Activated CD8-positive, alpha-beta memory T cell treated with anti-CD3 and anti-CD28 coated beads, Interleukin-2, amount 10 ng/mL, durations not matched to agents 7 days and 5 days (primary cell): ENCODE measurements around the gene MAPK13. TPM values are rescaled to one million over a fixed set of nuclear protein-coding genes. Genes with fewer than 3 reads are reported as not detected.

ENCODE experiments used
- ATAC-seq: fragments of 150-1000 bp; cut with Tn5 transposase; one replicate; pipeline ENCODE4 v1.10.0; 2021; ENCODE audit warnings: moderate library complexity
- CTCF ChIA-PET: fragments of 350-600 bp; sonication (Branson Sonifier 250); formaldehyde crosslinking; loops from one replicate; lab custom pipeline; 2021; ENCODE audit warnings: antibody characterized with exemption; lab: Charles Lee
- DNase-seq: peaks from one replicate; pipeline ENCODE4 v3.0.0-alpha.2; 2020
- H3K27ac Mint-ChIP-seq: one replicate; pipeline ENCODE4 v1.8.0; 2021; ENCODE audit warnings: mild to moderate bottlenecking, mixed read lengths
- H3K27me3 Mint-ChIP-seq: one replicate; pipeline ENCODE4 v1.8.0; 2021; ENCODE audit warnings: mixed read lengths
- H3K36me3 Mint-ChIP-seq: one replicate; pipeline ENCODE4 v1.8.0; 2021; ENCODE audit warnings: mild to moderate bottlenecking, mixed read lengths
- H3K4me1 Mint-ChIP-seq: one replicate; pipeline ENCODE4 v1.8.0; 2021; ENCODE audit warnings: mixed read lengths
- H3K4me3 Mint-ChIP-seq: one replicate; pipeline ENCODE4 v1.8.0; 2021; ENCODE audit warnings: mild to moderate bottlenecking, moderate library complexity, mixed read lengths
- H3K9me3 Mint-ChIP-seq: one replicate; pipeline ENCODE4 v1.8.0; 2022; ENCODE audit warnings: low read depth, mixed read lengths
- total RNA-seq, 2 experiments: library from RNA; stranded (reverse); gene quantifications; one replicate each; pipeline ENCODE4 v1.2.3, GENCODE V29; 2021

Gene MAPK13
- total RNA-seq, 2 experiments from 2014 or later, result 33.9 to 35.6 TPM

DNA sequence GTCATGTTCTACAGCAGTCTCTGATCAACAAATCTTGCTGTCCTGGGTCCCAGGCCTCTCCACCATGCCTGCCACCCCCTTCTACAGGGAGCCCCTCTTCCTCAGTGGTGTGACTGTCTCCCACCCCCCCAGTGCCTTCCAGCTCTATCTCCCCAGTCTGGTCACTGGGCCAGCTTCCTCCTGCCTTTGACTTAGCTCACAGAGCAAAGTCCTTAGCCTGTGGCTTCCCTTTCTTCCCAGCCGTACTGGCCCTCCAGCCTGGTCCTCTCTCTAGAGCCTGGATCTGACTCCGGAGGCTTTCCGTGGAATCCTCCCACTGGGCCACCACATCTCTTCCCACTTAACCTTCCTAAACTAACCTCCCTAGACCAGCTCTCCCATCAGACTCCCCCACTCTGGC lies 17.0 kb downstream of the MAPK13 start:
- Mint-ChIP-seq H3K27me3 (no peaks in the 10 kb centered on the region), H3K4me3 (no peak overlapping the region), H3K27ac (no peak overlapping the region), H3K4me1 (peaks cover 24% of the 10 kb centered on the region), H3K9me3 (peaks cover 6% of the 10 kb centered on the region), H3K36me3 (peaks cover 11% of the 10 kb centered on the region)
- no peak for ATAC-seq
- no peak for DNase-seq
- CTCF ChIA-PET, result no interaction called here

GRCh38 chr6:36149476-36149875 lies 19.2 kb downstream of the MAPK13 start:
- Mint-ChIP-seq H3K4me3 (no peak overlapping the region), H3K36me3 (peaks cover 14% of the 10 kb centered on the region), H3K27ac (no peak overlapping the region), H3K27me3 (no peaks in the 10 kb centered on the region), H3K9me3 (peaks cover 7% of the 10 kb centered on the region), H3K4me1 (peaks cover 23% of the 10 kb centered on the region)
- ATAC-seq (no peak), DNase-seq (no peak)
- CTCF ChIA-PET, result interaction anchor here (1.1 kb wide), 1 partner anchor 10 kb away, joined by 4 read pairs; no protein-coding TSS in a partner anchor

- no peak for DNase-seq
- Mint-ChIP-seq H3K9me3 (peaks cover 11% of the 10 kb centered on the region), H3K4me3 (no peak overlapping the region), H3K36me3 (peaks cover 17% of the 10 kb centered on the region), H3K27ac (no peak overlapping the region), H3K27me3 (no peaks in the 10 kb centered on the region), H3K4me1 (peaks cover 23% of the 10 kb centered on the region)
- CTCF ChIA-PET, result interaction anchor here (0.5 to 1.1 kb wide), 3 partner anchors 11 to 636 kb away, joined by 3 to 5 read pairs (median 4); no protein-coding TSS in a partner anchor
- no peak for ATAC-seq
These were observed 20.0 kb downstream of the MAPK13 start for GRCh38 chr6:36150283-36150682.

- Mint-ChIP-seq H3K4me1 (peaks cover 13% of the 10 kb centered on the region), H3K9me3 (peaks cover 17% of the 10 kb centered on the region), H3K27me3 (no peaks in the 10 kb centered on the region), H3K27ac (no peak overlapping the region), H3K36me3 (peaks cover 23% of the 10 kb centered on the region), H3K4me3 (no peak overlapping the region)
- CTCF ChIA-PET, result no interaction called here
- DNase-seq (no peak), ATAC-seq (no peak)
These were observed 24.0 kb downstream of the MAPK13 start for GRCh38 chr6:36154286-36154685.

GRCh38 chr6:36155662-36156061 lies 25.3 kb downstream of the MAPK13 start:
- no peak overlapping the region for H3K27ac Mint-ChIP-seq
- ATAC-seq, result no peak
- CTCF ChIA-PET, result interaction anchor here (1.2 kb wide), 1 partner anchor 62 kb away, joined by 3 read pairs; no protein-coding TSS in a partner anchor
- H3K9me3 Mint-ChIP-seq, result peaks cover 20% of the 10 kb centered on the region
- H3K4me3 Mint-ChIP-seq, result no peak overlapping the region
- no peaks in the 10 kb centered on the region for H3K27me3 Mint-ChIP-seq
- H3K4me1 Mint-ChIP-seq, result peaks cover 3% of the 10 kb centered on the region
- DNase-seq, result no peak
- H3K36me3 Mint-ChIP-seq, result peaks cover 27% of the 10 kb centered on the region

GRCh38 chr6:36160147-36160760 lies 29.9 kb downstream of the MAPK13 start:
- H3K27ac Mint-ChIP-seq, result no peak overlapping the region
- CTCF ChIA-PET, result no interaction called here
- DNase-seq (no peak), ATAC-seq (no peak)
- H3K4me1 Mint-ChIP-seq, result no peaks in the 10 kb centered on the region
- H3K27me3 Mint-ChIP-seq, result no peaks in the 10 kb centered on the region
- peaks cover 20% of the 10 kb centered on the region for H3K36me3 Mint-ChIP-seq
- H3K4me3 Mint-ChIP-seq, result no peak overlapping the region
- H3K9me3 Mint-ChIP-seq, result peaks cover 14% of the 10 kb centered on the region

DNA sequence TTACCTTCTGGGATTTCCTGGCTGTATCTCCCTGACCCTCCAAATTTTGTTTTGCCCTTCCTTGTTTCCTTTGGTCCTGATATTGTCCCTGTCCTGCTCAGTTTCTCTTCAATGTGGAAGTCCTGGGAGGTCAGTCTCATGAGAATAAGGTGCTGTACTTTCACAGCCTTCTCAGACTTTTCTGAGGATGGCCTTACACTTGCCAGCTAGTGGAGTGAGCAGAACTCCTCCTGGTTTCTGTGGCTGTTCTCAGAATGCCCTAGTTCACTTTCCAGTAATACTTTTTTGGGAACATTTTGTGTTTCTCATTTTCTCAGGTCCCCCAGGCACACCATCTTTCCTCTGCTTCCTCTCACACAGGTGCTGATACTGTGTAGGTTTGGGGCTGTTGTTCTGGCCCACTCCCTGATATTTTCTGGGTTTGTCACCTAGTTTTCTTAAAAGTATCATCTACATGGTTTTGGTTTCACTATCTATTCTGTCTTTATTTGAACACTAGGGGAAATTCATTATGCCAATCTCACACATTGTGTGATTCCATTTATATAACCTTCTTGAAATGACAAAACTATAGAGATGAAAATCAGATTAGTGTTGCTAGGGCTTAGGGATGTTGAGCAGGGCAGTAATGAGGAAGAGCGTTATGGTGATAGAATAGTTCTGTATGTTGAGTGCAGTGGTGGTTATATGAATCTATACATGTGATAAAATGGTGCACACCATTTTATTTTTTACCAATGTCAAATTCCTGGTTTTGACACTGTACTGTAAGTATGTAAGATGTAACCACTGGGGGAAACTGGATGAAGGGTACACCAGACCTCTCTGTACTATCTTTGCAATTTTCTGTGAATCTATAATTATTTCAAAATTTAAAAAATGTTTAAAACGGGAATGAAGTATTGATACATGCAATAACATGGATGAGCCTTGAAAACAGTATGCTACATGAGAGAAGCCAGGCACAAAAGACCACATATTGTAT lies 39.0 kb downstream of the MAPK13 start:
- ATAC-seq, result peak; percentile 72
- Mint-ChIP-seq H3K27me3 (no peaks in the 10 kb centered on the region), H3K9me3 (no peaks in the 10 kb centered on the region), H3K27ac (peak overlapping the region; percentile 78), H3K36me3 (peaks cover 9% of the 10 kb centered on the region), H3K4me3 (peak overlapping the region; percentile 29), H3K4me1 (peaks cover 26% of the 10 kb centered on the region)
- CTCF ChIA-PET, result interaction anchor here (0.9 to 1.6 kb wide), 2 partner anchors 133 to 142 kb away, joined by 3 read pairs; partner anchors contain the start of gene MAPK14
- no peak for DNase-seq

- CTCF ChIA-PET, result interaction anchor here (0.9 to 2.0 kb wide), 2 partner anchors 38 to 143 kb away, joined by 3 to 5 read pairs; partner anchors contain the start of gene MAPK14
- Mint-ChIP-seq H3K36me3 (peaks cover 11% of the 10 kb centered on the region), H3K27me3 (no peaks in the 10 kb centered on the region), H3K4me1 (peaks cover 26% of the 10 kb centered on the region), H3K27ac (no peak overlapping the region), H3K9me3 (no peaks in the 10 kb centered on the region), H3K4me3 (no peak overlapping the region)
- DNase-seq, result no peak
- ATAC-seq, result no peak
These were observed 40.4 kb downstream of the MAPK13 start for GRCh38 chr6:36170704-36171103.

GRCh38 chr6:36171573-36171972 lies 41.3 kb downstream of the MAPK13 start:
- ATAC-seq (peak; percentile 72), DNase-seq (no peak)
- Mint-ChIP-seq H3K9me3 (no peaks in the 10 kb centered on the region), H3K27ac (peak overlapping the region; percentile 27), H3K4me3 (peak overlapping the region; percentile 12), H3K36me3 (peaks cover 13% of the 10 kb centered on the region), H3K27me3 (no peaks in the 10 kb centered on the region), H3K4me1 (peaks cover 26% of the 10 kb centered on the region)
- CTCF ChIA-PET, result interaction anchor here (0.5 to 2.0 kb wide), 5 partner anchors 35 to 565 kb away, joined by 3 to 5 read pairs (median 4); no protein-coding TSS in a partner anchor

- Mint-ChIP-seq H3K36me3 (peaks cover 28% of the 10 kb centered on the region), H3K4me3 (no peak overlapping the region), H3K27me3 (no peaks in the 10 kb centered on the region), H3K27ac (no peak overlapping the region), H3K4me1 (peaks cover 8% of the 10 kb centered on the region), H3K9me3 (peaks cover 10% of the 10 kb centered on the region)
- DNase-seq (no peak), ATAC-seq (no peak)
- CTCF ChIA-PET, result no interaction called here
These were observed 46.9 kb downstream of the MAPK13 start for GRCh38 chr6:36177166-36177565.

DNA sequence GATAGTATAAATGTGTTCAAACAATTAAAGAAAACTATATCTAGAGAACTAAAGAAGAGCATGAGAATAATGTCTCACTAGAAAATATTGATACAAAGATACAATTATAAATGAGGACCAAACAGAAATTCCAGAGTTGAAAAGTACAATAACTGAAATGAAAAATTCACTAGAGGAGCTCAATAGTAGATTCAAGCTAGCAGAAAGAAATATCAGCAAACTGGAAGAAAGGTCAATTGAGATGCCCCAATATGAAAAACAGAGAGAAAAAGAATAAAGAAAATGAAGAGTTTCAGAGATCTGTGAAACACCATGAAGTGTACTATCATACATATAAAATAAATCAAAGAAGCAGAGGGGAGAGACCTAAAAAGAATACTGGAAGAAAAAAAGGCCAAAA lies 48.2 kb downstream of the MAPK13 start:
- Mint-ChIP-seq H3K4me3 (no peak overlapping the region), H3K9me3 (peaks cover 10% of the 10 kb centered on the region), H3K27ac (no peak overlapping the region), H3K4me1 (peaks cover 8% of the 10 kb centered on the region), H3K36me3 (peaks cover 30% of the 10 kb centered on the region), H3K27me3 (no peaks in the 10 kb centered on the region)
- no peak for DNase-seq
- no peak for ATAC-seq
- CTCF ChIA-PET, result no interaction called here

DNA sequence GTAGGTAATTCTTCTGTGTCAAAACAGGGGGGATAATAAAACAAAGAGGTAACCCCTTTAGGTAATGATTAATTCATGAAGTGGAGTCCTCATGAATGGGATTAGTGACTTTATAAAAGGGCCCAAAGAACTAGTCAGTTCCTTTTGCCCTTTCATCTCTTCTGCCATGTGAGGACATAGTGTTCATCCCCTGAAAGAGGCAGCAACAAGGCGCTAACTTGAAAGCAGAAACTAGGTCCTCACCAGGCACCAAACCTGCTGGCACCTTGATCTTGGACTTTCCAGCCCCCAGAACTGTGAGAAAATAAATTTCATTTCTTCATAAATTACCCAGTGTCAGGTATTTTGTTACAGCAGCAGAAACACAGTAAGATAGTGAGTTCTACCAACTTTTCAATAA lies 49.8 kb downstream of the MAPK13 start:
- no peak for ATAC-seq
- Mint-ChIP-seq H3K4me3 (no peak overlapping the region), H3K27me3 (no peaks in the 10 kb centered on the region), H3K9me3 (peaks cover 10% of the 10 kb centered on the region), H3K36me3 (peaks cover 30% of the 10 kb centered on the region), H3K4me1 (peaks cover 8% of the 10 kb centered on the region), H3K27ac (no peak overlapping the region)
- CTCF ChIA-PET, result no interaction called here
- no peak for DNase-seq

GRCh38 chr6:36184311-36184710 lies 54.0 kb downstream of the MAPK13 start:
- Mint-ChIP-seq H3K36me3 (peaks cover 6% of the 10 kb centered on the region), H3K9me3 (no peaks in the 10 kb centered on the region), H3K4me3 (no peak overlapping the region), H3K27ac (no peak overlapping the region), H3K4me1 (no peaks in the 10 kb centered on the region), H3K27me3 (no peaks in the 10 kb centered on the region)
- no peak for DNase-seq
- CTCF ChIA-PET, result no interaction called here
- ATAC-seq, result no peak
